Upper lobe of right lung (tissue), 1 donor: ENCODE measurements around the gene NUP210. TPM values are rescaled to one million over a fixed set of nuclear protein-coding genes. Genes with fewer than 3 reads are reported as not detected.
A peak's percentile ranks its signal among the peaks of the same experiment; 100 is the strongest.

Experiments used
- ATAC-seq: fragments of 200-7000 bp; cut with Tn5 transposase; one replicate; pipeline ENCODE4 v1.9.1; 2020; ENCODE audit warnings: mild to moderate bottlenecking, moderate library complexity
- DNase-seq: peaks from one replicate; pipeline ENCODE4 v3.0.0-alpha.2; 2020
- H3K27ac ChIP-seq: fragments of 200-600 bp; one replicate; pipeline ENCODE4 v1.8.0; 2022
- H3K27me3 ChIP-seq: fragments of 200-600 bp; one replicate; pipeline ENCODE4 v1.8.0; 2022; ENCODE audit warnings: mild to moderate bottlenecking
- H3K36me3 ChIP-seq: fragments of 200-600 bp; one replicate; pipeline ENCODE4 v1.8.0; 2022
- H3K4me1 ChIP-seq: fragments of 200-600 bp; one replicate; pipeline ENCODE4 v1.8.0; 2022
- H3K4me3 ChIP-seq: fragments of 200-600 bp; one replicate; pipeline ENCODE4 v1.8.0; 2022; ENCODE audit warnings: mild to moderate bottlenecking
- H3K9me3 ChIP-seq: fragments of 200-600 bp; one replicate; pipeline ENCODE4 v1.8.0; 2022
- CTCF ChIP-seq: fragments of 200-600 bp; IDR thresholded peaks from one replicate; pipeline ENCODE4 v1.8.0; 2022; ENCODE audit warnings: antibody characterized with exemption
- intact Hi-C: fragments of 100-400 bp; cut with DNase I; formaldehyde crosslinking; loops from one replicate; pipeline ENCODE4 v1.11.0; 2022
- total RNA-seq: library from RNA; stranded (reverse); fragmentation: NEBNext Ultra II Directional; extraction: Animal tissue kit (Norgen Biotek cat#: 25700); gene quantifications from one replicate; pipeline ENCODE4 v1.2.1, GENCODE V29; 2021
- donor health status: DM: no; HTN: yes; CAD: no; lungs with severe emphysema.

Gene NUP210
- total RNA-seq, 1 donor from 2014 or later = 19.8 TPM

- ATAC-seq (no peak), DNase-seq (no peak)
- intact Hi-C loops = no loop called here
- Histone ChIP-seq H3K4me1 (no peaks in the 10 kb centered on the region), H3K27me3 (no peaks in the 10 kb centered on the region), H3K9me3 (no peaks in the 10 kb centered on the region), H3K27ac (no peak overlapping the region), H3K4me3 (no peak overlapping the region), H3K36me3 (no peaks in the 10 kb centered on the region)
- TF ChIP-seq CTCF = no peak
These were observed 6.5 kb upstream of the NUP210 start for GRCh38 chr3:13426591-13426990.

GRCh38 chr3:13425689-13426088, 5.6 kb upstream of the NUP210 start:
- Histone ChIP-seq H3K9me3 (no peaks in the 10 kb centered on the region), H3K36me3 (no peaks in the 10 kb centered on the region), H3K27ac (no peak overlapping the region), H3K4me1 (no peaks in the 10 kb centered on the region), H3K4me3 (no peak overlapping the region), H3K27me3 (no peaks in the 10 kb centered on the region)
- intact Hi-C loops = no loop called here
- DNase-seq (no peak), ATAC-seq (no peak)
- no peak for TF ChIP-seq CTCF

- H3K27me3 ChIP-seq = no peaks in the 10 kb centered on the region
- H3K4me3 ChIP-seq = no peak overlapping the region
- no peak for TF ChIP-seq CTCF
- ATAC-seq = no peak
- H3K9me3 ChIP-seq = no peaks in the 10 kb centered on the region
- H3K4me1 ChIP-seq = no peaks in the 10 kb centered on the region
- no peak overlapping the region for H3K27ac ChIP-seq
- intact Hi-C loops = no loop called here
- H3K36me3 ChIP-seq = no peaks in the 10 kb centered on the region
- DNase-seq = no peak
These were observed 4.9 kb upstream of the NUP210 start for GRCh38 chr3:13424865-13425617.

GRCh38 chr3:13424141-13424844, 4.2 kb upstream of the NUP210 start:
- Histone ChIP-seq H3K27ac (no peak overlapping the region), H3K4me1 (peaks cover 3% of the 10 kb centered on the region), H3K4me3 (no peak overlapping the region), H3K9me3 (no peaks in the 10 kb centered on the region), H3K36me3 (no peaks in the 10 kb centered on the region), H3K27me3 (no peaks in the 10 kb centered on the region)
- no peak for ATAC-seq
- intact Hi-C loops = no loop called here
- no peak for TF ChIP-seq CTCF
- no peak for DNase-seq

- DNase-seq = peak; percentile 70
- no peak for TF ChIP-seq CTCF
- Histone ChIP-seq H3K36me3 (no peaks in the 10 kb centered on the region), H3K9me3 (no peaks in the 10 kb centered on the region), H3K4me1 (peaks cover 15% of the 10 kb centered on the region), H3K27me3 (no peaks in the 10 kb centered on the region), H3K27ac (peak overlapping the region; percentile 70), H3K4me3 (peak overlapping the region; percentile 62)
- ATAC-seq = peak; percentile 72
- intact Hi-C loops = no loop called here
These were observed 976 bp upstream of the NUP210 start for GRCh38 chr3:13420831-13421765.
